Anterior cingulate cortex (tissue), 58 donors: ENCODE results near the gene PSD.
A peak's percentile ranks its signal among the peaks of the same experiment; 100 is the strongest.

Source experiments
- DNase-seq, 58 donors: peaks; one replicate each; lab custom pipeline; 2025; lab: John Stamatoyannopoulos, UW

Gene PSD

DNA sequence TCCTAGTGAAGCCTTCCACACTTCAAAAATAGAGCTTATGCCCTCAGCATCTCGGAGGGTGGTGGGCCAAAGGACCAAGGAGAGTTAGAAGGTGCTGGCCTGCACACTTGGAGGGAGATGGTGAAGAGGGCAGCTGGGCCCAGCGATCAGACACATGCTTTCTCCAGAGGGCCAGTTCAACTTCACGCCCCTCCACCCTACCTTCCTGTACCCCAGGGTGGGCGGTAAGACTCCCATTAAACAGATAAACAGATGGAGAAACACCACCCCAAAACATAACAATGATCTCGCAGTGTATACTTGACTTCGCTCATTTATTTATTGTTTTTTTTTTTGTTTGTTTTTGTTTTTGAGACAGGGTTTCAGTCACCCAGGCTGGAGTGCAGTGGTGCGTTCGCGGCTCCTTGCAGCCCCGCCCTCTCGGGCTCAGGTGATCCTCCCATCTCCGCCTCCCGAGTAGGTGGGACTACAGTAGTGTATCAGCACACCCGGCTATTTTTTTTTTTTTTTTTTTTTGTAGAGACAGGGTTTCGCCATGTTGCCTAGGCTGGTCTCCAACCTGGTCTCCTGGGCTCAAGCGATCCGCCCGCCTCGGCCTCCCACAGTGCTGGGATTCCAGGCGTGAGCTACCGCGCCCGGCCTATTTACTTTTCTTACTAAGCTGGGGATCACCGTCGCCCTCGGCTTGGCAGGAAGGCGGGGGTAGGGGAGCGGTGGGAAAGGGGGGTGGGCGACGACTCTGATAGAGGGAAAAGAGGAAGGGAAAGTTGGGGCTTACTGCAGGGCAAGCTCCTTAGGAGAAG, 30.9 kb upstream of the PSD start:
- peak in 40 of 58 donors; percentile 10 to 80 (median 42) for DNase-seq

DNA sequence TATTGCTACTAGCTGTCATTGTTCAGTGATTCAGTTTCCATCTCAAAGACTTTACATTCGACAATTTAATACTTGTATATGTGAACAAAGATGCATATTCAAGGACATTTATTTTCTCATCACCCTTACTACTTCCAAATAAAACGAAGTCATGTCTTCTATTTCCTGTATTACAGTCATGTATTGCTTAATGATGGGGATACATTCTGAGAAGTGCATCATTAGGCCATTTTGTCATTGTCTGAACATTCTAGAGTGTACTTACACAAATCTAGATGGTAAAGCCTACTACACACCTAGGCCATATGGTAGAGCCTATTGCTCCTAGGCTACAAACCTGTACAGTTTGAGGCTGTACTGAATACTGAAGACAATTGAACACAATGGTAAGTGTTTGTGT, 26.3 kb upstream of the PSD start:
- DNase-seq, result no peak

GRCh38 chr10:102438374-102438773, 19.8 kb upstream of the PSD start:
- no peak for DNase-seq

DNA sequence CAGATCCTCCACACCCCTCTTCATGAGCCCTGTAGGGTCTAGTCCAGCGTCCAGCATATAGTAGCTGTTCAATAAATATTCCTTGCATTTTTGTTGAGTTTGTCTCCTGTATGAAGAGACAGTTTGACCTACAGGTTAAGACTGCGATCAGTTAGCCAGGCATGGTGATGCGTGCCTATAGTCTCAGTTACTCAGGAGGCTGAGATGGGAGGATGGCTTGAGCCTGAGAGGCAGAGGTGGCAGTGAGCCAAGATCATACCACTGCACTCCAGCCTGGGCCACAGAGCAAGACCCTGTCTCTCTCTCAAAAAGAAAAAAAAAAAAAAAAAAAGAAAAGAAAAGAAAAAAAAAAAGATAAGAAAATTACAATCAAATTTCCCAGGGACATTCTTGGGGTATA, 18.9 kb upstream of the PSD start:
- DNase-seq, result no peak

DNA sequence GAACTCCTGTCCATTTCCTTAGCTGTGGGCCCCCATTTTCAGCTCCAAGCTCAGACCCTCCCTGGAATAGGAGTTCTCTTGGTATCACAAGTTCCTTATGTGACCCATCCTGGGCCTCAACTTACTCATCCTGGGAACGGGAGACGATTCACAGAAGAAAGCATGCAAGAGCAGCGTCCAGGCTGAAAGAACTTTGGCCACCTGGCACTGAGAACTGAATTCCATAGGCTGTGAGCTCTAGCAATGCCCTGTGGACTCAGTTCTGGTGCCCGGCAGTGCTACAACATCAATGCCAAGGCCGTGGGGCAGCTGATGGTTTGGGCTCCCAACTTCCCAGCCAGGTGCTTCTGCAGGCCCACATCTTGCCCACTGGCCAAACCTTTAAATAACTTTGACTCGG, 17.7 kb upstream of the PSD start:
- DNase-seq, result no peak

- DNase-seq, result peak in 9 of 58 donors; percentile 15 to 46 (median 19)
These were observed 17.1 kb upstream of the PSD start for GRCh38 chr10:102435529-102436233.

DNA sequence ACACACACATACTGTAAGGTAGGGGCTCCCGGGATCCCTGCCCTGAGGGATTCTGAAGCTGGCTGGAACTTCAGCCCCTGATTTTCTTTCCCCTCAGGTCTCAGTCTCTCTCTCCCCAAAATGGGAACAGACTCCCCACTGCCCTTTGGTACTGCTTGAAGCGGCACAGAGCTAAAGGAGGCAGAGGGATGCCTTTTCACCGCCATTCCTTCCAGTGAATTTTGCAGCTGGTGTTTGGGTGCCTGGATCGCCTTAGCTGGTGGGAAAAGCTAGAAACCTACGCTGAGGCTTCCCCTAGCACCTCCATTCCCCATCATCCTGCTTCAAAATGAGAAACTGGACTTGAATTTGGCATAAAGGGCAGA, 16.5 kb upstream of the PSD start:
- peak in 1 of 58 donors; percentile 19 for DNase-seq

GRCh38 chr10:102434394-102435132, 16.0 kb upstream of the PSD start:
- DNase-seq, result no peak

- DNase-seq, result no peak
These were observed 15.0 kb upstream of the PSD start for GRCh38 chr10:102433619-102434046.

DNA sequence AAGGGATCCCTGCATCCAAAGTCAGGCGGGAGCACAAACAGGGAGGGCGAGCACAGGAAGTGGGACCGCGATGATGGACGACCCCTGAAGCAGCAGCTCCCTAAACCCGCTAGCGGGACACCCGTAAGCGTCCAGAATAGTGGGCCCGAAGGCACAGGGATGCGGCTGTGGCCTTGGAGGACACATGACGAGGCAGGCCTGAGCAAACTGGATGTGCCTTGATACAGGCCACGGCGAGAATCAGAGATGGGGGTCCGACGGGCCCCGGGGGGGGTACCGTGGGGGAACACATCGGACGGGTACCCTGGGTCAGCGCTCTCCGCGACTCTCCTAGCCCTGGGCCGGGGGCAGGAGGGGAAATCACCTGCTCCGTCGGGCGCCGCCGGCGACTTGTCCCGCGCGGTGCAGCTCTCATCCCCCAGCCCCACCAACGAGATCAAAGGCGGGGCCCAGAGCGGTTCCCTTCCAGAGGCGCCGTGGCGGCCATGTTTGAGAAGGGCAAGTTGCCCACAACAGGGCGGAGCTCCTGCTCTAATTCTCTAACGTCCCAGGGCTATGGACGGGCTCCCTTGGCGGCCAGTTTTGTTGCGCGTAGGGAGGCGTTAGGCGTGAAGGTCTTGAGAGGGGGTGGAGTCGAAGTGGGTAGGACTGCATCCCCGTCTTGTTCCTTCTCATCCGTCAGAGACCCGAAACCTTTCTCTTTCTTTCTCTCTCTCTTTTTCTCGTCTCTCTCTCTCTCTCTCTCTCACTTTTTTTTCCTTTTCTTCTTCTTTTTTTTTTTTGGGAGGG, 13.8 kb upstream of the PSD start, which contains the start of gene CUEDC2:
CUEDC2 (minus strand) TSS at position 413 of the 789 bp plus-strand sequence. CDS start 7,386 bp downstream, outside the sequence.
- peak; percentile 52 to 98 (median 93) for DNase-seq

GRCh38 chr10:102431452-102432124, 13.0 kb upstream of the PSD start:
- DNase-seq, result peak in 1 of 58 donors; percentile 25

DNA sequence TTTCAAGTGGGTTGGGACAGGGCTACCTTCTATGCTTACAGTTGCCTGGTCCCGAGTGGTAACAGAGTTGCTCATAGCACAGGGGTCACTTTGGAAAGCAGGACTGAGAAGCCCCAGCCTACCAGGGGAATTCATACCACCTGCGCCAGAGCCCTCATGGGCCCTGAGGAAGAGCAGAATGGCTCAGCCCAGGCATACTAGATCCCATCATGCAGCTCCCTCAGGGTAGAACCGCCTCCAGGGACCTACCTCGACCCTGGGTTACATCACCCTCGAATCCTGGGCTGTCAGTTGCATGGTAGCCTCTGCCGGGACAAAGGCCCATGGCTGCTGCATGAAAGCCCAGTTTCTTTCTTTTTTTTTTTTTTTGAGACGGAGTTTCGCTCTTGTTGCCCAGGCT, 10.9 kb upstream of the PSD start:
- DNase-seq, result no peak

DNA sequence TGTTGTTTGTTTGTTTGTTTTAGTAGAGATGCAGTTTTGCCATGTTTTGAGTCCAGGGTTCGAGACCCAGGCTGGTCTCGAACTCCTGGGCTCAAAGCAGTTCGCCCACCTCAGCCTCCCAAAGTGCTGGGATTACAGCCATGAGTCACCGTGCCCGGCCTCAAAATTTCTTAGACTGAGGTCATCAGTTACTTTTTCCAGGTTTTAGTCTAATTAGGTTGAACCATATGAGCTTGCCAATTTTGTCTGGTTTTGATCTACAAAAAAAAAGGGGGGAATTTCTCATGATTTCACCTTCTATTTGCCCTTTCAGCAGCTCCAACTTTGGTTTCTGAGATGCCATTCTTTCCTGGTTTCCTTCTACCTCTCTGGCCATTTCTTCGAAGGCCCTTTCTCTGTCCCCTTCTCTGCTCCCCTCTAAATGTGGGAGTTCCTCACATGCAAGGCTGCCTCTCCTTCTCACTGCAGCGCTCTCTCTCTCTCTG, 8.3 kb upstream of the PSD start:
- DNase-seq, result no peak

DNA sequence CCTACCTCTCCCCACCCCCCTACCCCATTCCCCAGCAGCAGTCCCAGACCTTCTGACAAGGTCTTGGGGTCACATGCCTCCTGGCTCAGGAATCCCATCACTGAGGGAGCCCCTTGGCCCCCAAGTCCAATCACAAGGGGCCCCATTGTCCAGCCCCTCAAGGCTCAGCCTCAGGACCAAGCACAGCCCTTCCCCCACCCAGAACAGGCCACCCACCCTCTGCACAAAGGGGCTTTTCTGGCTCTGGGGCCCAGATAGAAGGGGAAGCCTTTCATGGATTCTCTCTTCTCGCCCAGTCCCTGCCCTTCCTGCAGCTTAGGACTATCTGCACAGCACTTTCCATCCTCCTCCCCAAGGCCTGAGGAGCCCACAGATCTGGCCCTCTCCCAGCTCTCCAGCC, 6.9 kb upstream of the PSD start:
- no peak for DNase-seq

DNA sequence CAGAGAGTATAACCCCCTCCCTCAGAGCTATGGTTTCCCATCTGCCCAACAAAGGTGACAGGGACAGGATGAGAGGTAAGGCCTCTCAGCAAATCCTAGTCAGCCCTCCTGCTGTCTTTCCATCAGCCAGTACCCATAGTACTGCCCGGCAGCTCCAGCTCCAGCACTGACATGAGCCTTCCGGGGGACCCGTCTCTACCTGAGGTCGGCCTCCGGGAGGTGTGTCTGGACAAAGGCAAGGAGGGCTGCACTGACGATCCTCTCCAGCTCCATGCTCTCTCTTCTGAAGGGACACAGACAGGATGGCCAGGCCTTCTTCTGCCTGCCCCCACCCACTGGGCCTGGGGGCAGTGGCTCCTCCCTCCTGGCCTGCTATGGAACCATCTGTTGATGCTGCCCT, 6.3 kb upstream of the PSD start:
- no peak for DNase-seq

GRCh38 chr10:102424145-102424544, 5.6 kb upstream of the PSD start:
- no peak for DNase-seq

- no peak for DNase-seq
These were observed 4.9 kb upstream of the PSD start for GRCh38 chr10:102423372-102423968.

- DNase-seq, result peak in 48 of 58 donors; percentile 17 to 77 (median 54)
These were observed 4.1 kb upstream of the PSD start for GRCh38 chr10:102422545-102423129.
